LNCAP (cell line): ENCODE data around the gene GSTT4.

Source experiments
- CTCF ChIP-seq: fragments of 450-650 bp; IDR thresholded peaks from 2 replicates; pipeline ENCODE4 v1.5.1; 2017; ENCODE audit warnings: mild to moderate bottlenecking

GSTT4 gene

GRCh38 chr22:24008022-24008283 lies 2.7 kb upstream of the GSTT4 start:
- no peak for TF ChIP-seq CTCF

- no peak for TF ChIP-seq CTCF
Observed at GRCh38 chr22:24007253-24008021, 2.2 kb upstream of the GSTT4 start.

GRCh38 chr22:24006914-24007214 lies 1.6 kb upstream of the GSTT4 start:
- no peak for TF ChIP-seq CTCF

DNA sequence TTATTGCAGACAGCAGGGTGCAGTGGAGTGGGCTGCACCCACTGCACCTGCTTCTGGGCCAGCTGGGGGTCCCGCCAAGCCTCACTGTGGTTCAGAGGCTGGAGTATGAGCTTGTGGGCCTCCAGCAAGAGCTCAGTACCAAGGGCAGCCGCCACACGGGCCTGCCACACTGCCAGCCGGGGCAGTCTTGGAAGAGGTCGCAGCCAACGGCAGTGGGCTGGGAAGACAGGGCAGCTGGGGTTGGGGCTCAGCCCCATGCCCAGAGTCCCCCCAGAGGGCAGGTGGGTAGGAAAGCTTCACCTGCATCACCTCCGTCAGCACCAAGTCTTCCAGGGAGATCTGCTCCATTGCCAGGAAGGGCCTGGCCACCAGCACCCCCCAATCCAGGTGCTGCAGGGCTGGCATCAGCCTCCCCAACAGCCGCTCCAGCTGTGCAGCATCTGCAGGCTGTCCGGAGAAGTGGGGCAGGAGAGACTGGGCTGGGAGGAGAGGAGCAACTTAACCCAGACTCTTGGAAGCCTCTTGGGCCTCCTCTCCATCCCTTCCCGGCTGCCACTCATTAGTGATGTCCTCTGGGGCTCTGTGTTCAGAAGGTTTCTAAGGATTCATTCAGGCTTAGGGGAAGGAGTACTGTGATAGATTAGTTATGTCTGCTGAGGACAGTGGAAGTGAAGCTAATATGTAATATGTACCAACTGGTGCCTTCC lies 1.1 kb upstream of the GSTT4 start:
- TF ChIP-seq CTCF, result no peak

DNA sequence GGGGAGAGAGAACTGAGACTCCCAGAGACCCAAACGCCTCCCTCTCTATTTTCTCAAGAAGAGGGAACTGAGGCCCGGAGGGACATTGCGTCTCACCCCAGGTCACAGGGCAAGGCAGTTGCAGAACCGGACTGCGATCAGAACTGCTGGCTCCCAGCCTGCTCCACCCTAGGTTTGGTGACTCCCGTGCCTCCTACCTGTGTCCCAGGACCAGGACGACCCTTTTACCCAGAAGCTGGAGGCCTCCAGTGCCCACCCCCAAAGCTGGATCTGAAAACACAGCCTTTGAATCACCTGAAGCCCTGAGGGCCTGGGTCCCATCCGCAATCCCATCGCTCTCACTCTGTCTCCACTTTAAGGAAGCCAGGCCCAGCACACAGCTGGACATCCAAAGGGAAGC lies 1.4 kb downstream of the GSTT4 start:
- TF ChIP-seq CTCF, result no peak

DNA sequence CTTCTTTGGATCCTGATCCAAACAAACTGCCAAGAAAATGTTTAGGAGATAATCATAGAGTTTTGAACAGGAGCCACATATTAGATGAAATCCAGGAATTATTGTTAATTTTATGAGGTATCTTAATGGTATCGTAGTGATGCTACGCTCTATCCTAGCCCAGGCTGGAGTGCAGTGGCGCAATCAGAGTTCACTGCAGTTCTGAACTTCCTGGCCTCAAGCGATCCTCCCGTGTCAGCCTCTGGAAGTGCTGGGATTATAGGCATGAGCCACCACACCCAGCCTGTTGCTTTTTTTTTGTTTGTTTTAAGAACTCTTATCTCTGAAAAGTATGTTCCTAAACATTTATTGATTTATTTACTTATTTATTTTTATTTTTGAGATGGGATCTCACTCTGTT lies 2.4 kb downstream of the GSTT4 start:
- TF ChIP-seq CTCF, result no peak

GRCh38 chr22:24002272-24002671 lies 3.0 kb downstream of the GSTT4 start:
- TF ChIP-seq CTCF, result no peak

DNA sequence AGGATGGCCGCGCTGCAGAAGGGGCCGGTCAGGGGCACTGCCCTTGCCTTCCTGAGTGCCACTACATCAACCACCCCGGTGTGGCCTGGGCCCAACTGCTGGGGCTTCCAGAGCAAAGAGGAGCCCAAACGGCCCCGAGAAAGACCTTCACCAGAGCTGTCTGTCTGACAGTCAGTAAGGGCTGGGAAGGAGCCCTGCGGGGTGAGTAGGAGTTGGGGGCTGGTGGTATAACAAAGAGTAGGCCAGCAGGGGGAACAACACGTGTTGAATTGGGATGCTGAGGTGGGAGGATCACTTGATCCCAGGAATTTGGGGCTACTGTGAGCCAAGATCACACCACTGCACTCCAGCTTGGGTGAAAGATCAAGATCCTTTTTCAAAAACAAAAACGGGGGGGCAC lies 3.9 kb downstream of the GSTT4 start:
- no peak for TF ChIP-seq CTCF
